ENCODE data around the gene KCNF1.

The KCNF1 gene

DNA sequence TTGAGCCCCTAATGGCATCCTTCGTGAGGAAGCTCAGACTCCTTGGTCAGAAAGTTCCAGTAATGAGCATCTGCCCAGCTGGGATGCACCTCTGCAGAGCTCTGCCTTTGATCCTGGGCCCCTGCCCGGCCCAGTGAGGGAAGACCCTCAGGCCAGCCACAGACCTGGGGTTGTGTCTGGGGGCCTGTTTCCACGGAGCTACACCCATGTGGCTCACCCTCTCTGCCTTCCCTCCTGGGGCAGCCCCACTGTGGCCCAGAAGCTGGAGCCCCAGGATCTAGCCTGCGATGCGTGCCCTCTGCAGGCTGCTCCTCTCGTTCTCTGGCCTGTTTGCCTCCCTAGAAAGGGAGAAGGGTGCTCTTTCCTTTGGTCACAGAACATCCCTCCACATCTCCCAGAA, 9.8 kb downstream of the KCNF1 start:
- no peak for DNase-seq

DNA sequence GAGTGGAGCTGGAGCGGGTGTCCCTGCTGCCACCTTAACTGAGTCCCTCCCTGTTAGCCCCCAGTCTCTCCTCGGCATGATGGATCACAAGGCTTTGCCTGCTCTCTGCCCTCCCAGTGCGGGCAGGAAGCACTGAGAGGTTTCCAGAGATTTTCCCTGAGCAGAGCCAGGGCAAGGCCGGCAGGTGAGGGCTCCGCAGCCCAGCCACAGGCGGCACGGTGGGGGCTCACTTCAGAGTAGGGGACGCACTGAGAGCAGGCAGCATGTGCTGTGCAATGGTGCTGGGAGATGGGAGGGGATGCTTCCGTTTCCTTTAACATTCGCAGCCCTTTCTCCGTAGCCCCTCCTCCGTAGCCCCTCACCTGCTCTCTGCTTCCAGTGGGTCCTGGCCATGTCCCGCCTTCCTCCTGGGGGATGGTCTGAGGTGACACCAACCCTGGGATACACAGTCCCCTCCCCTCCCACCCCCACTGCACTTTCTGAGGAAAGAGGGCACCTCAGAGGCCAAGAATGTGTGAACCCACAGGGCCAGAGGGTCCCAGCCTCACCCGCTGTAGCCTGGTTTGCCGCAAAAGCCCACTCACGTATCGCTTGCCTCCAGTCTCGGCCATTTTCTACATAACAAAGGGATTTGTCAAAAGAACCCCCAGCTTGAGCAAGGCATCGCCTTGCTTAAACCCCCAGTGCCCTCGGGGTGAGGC, 10.7 kb downstream of the KCNF1 start:
- no peak for DNase-seq

DNA sequence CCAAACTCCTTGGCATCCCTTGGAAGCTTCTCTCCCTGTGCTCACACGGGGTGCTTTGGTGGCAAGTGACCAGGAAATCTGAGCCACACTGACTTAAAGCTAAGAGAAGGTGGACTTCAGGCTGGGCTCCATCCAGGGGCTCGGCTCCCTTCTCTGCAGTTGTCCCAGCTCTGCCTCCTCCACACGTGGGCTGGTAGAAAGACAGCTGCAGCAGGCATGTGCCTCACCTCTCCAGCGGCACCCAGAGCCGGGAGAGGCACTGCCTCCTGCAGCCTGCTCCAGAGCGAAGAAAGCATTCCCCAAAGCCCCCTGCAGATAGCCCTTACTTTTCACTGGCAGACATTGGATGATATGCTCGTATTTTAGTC, 11.3 kb downstream of the KCNF1 start:
- no peak for DNase-seq

DNA sequence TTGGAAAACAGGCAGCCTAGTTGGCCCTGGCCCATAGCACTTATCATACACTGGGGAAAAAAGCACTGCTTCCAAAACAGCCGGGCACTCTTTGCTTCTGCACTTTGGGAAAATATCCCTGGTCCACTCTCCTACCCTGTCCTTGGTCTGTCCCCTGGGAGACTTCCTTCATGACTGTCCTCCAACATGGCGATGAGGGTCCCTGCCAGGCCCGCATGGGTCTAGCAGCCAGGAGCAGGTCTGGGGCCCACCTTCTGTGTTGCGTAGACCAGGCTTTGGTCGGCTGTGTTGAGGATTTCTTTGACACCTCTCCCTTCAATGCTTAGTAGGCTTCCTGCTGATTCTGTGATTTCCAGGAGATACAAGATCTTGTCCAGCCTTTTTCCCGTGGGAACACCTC, 12.2 kb downstream of the KCNF1 start:
- DNase-seq: no peak

DNA sequence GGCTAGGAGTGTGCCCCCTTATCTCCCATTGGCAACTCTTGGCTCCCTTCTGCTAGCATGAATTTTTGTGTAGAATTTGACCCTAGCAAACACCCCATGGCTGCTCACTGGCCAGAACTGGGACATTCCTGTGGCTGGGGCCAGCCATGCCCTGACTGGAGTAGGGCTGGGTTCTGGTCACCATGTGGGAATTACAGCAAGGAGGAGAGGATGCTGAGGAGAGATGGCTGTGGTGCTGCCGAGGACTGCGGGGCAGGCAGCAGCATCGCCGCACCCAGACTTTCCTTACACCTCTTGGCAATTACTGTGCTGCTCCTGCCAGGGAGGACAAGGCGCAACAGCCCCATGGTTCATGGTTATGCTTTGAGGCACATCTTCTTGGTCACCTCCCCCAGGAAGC, 12.7 kb downstream of the KCNF1 start:
- no peak for DNase-seq

DNA sequence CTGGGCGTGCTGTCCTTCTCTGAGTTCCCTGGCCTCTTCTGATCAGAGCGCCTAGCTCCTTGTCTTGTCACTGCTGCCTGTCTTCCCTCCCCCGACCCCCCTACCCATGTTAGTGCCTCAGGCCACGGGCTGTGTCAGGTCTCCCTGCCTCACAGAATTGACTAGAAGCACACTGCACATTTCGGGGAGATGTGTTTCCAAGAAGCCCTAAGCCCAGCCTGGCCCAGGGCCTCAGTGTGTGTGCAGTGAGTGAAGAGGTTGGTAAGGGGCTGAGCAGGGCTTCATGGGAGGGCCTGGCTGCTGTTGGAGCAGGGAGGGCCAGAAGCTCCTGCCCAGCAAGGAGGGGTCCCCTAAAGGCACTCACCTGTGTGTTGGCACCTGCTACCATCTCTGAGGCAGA, 13.1 kb downstream of the KCNF1 start:
- DNase-seq: no peak

DNA sequence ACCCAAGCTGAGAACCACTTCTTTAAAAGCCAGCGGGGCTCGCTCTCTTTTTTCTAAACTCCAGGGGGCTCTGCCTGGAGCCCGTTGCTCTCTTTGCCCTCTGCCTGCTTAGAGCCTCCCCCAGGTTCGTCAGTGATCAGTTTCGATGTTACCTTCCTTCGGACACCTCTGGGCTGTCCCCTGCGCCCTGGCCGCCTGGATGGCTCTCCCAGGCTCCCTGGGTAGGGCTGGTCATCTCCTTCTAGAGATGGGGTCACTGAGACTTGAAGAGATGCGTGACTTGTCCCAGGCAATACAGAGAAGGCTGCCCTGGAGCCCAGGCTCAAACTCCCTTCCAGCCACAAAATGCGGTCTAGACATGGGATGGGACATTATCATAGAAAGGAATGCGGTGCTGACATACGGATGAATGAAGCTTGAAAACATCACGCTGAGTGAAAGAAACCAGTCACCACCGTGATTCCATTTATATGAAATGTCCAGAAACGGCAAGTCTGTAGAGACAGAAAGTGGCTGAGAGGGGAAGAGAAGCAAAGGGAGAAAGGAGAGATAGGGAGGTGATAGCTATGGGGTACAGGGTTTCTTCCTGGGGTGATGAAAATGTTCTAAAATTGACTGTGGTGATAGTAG, 14.6 kb downstream of the KCNF1 start:
- no peak for DNase-seq

DNA sequence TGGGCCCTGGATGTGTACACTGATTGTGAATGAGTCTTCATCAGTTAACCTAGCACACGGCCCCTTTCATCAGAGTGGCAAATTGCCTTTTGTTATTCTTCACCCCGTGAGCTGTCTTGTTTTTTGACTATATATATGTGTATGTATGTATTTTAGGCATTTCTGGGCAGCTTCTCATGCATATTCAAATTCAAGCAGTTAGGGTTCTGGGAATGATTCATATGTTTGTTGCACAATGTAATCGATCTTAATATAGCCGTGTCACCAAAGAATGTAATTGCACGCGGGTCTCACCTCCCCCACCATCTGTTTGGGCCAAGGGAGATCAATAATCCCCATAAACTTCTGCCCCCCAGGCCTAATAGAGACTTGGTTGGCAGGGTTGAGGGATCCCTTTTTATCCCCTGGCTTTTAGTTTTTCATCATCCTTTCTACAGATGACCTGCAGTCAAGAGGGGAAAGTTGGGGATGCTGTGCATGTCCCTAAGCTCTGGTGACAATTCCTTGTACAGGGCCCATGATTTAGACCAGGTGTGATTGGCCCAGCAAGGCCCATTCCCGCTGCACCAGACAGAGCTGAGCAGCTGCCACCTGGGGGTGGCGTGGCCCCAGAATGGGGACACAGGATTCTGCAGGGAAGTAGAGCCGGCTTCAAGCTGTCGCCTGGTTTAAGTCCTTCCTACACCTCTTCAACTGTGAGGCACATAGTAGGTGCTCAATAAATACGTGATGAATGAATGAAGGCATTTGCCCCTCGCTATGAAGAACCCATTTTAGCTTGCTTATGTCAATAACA, 19.2 kb downstream of the KCNF1 start:
- no peak for DNase-seq

DNA sequence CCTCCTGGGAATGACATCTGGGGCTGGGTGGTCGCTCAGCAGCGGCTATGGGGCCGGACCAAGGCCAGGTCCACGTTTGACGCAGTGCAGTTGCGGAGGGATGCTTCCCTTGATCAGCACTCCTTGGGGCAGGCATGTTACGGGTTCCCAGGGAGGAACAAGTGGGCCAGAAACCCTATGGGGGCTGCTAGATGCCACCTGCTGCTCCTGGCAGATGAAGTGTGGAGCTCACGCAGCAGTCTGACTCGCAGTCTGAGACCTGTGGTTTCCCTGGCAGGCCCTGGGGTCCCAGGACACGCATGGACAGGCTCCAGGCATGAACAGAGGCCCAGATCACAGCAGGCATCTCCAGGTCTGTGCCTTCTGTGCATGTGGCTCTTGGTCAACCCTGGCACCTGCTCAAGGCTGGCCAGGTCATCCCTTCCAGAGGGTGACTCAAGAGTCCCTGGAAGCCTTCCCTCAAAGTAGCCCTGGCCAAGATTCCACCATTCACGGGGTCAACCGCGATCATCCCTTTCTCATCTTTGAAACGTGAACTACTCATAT, 20.0 kb downstream of the KCNF1 start:
- DNase-seq: no peak

DNA sequence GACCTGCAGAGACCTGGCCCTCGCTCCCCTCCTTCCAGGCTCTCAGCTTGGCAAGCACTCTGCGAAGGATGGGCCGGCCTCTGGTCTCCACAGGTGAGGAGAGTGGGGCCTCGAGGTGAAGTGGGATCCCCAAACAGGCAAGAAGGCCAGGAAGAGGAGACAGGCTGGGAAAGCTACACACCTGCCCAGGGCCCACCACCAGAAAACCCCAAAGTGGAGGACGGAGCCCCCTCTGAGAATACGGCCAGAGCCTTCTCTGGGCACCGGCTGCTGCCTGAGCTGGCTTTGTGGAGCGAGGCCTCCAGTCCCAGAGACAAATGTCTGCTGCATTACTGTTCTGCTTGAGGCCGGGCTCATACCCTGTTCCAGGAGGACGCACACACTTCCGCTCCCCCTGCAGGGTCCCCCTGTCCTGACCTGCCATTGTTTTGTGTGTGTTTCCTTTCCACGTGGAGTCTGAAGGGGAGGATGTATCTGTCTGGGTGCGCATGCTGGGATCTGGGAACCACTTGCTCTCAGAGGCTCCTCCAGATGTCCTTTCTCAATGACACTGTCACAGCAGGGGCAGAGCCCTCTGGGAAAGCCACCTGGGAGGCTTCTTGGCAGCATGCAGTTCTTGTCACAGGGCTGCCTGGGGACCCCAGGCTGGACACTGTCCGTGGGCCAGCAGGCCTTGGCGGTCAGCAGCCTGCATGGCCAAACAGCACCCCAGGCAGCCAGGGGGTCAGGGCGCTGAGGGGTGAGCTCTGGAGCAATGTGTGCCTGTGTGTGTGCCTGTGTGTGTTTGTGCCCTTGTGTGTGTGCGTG, 20.8 kb downstream of the KCNF1 start:
- DNase-seq: peak; percentile 10

DNA sequence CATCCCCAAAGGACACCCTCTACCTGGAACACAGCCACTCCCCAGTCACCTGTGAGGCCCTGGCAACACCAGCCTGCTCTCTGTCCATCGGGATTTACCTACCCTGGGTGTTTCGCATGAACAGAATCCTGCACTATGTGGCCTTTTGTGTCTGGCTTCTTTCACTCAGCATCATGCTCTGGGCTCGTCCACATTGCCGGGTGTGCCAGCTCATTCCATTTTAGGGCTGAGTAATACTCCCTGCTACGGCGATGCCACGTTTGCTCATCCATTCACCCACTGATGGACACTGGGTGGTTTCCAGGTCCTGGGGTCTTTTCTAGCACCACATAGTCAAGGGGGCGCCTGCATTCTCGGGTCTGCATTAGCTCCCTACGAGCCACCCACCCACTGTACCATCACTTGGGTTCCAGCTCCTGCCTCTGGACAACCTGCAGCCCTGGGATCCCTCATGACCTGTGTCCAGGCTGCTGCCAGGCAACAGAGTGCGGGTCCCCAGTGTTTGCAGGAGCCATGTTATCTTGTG, 22.0 kb downstream of the KCNF1 start:
- peak; percentile 50 for DNase-seq

DNA sequence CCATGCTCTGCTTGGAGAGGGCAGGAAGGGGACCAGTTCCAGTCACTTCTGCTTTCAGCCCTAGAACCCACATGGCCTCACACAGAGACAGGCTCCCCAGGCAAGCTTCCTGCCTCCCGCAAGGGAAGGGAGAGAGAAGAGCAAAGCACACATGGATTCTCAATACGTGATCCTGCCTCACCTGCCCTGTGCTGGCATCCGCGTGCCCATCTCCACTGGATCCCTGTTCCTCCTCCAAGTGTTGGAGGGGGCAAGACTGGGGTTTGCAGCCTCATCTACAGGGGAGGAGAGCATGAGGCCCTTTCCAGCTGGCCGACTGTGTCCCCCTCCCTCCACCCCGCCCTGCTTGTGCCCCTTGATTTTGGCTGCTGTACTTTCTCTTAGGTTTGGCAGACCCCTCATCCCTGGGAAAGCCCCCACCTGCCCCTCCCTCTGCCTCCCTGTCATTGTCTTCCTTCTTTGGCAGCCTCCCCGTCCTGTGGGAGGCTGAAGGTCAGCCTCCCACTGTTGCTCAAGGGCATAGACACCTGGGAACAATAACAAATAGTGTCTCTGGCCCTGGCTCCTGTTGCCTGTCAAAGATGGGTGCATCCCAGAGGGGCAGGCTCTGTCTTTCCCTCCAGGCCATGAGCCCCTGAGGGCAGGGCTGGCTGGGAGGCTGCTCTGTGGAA, 22.7 kb downstream of the KCNF1 start:
- peak; percentile 60 for DNase-seq

DNA sequence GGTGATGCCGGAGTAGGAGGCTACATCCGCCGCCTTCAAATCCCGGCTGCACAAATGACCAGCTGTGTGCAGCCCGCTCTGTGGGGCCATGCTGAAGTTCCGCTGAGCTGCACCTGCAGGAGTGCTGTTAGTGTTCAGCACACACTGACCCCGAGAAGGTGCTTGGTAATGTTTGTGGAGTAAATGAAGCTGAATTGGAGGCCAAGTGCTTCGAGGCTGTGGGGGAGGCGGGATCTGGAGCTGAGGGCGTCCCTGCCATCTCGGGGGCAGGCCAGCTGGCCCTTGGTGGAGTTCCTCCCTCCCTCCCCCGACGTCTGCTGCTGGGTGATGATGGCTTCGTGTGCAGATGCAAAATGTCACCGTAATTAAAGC, 23.2 kb downstream of the KCNF1 start:
- peak; percentile 95 for DNase-seq

DNA sequence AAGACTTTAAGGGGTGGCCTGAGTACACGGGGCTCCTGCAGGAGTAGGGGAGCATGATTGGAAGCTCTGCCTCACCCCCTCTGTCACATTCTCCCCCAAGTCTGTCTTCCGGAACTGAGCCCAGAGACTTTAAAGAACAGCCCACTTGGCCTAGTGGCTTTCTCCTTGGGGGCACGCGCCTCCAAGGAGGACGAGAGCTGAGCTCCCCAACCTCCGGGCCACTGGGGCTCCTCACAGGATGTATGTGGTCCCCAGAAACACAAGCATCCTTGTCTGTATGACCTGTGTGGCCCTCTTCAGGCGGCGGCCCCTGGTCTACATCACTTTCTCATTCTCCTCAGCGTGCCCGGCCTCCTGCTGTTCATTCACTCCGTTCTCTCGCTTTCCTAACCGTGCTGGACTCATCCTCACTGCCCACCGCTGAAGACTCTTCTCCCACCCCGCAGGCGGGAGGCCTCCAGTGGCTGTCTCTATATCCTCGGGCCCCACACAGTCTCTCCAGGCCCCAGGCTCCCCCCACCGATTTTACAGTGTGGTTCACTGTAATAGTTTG, 23.7 kb downstream of the KCNF1 start:
- DNase-seq: peak; percentile 61

DNA sequence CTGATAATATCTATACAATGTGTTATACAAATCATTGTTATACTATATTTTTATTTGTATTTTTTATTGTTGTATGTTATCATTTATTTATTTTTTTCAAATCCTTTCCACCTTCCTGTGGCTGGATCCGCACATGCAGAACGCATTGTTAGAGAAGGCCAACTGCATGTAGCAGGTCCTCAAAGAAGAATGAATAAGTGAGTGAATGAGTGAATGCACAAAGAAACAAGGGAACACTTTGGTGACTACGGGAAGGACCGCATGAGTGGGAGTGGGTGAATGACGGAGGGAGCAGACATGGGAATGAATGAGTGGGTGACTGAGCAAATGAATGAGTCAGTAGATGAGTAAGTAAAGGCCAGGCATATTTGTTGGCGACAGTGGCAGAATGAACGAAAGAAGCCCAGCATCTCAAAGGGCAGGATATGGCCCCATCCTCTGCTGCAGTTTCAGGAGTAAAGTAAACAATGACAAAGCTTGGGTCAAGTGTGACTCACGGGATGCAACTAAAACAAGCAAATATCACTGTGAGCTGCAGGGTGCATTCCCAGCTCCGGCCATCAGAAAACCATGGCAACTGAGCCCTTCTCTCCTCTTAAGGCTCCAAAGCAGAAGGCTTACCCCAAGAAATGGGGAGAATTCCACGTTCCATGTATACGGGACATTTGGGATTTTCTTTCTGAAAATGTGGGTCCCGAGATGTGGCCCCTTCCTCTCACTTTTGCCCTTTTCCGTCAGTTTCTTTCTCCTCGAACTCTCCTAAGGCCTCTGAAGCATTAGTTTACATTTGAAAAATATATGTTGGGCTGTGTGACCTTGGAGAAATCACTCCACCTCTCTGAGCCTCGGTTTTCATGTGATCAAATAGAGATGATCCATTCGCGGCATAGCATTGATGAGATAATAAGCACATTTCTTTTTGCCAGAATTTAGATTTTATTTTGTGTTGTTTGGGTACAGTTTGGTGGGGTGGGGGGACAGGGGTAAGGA, 24.5 kb downstream of the KCNF1 start:
- DNase-seq: peak; percentile 98

DNA sequence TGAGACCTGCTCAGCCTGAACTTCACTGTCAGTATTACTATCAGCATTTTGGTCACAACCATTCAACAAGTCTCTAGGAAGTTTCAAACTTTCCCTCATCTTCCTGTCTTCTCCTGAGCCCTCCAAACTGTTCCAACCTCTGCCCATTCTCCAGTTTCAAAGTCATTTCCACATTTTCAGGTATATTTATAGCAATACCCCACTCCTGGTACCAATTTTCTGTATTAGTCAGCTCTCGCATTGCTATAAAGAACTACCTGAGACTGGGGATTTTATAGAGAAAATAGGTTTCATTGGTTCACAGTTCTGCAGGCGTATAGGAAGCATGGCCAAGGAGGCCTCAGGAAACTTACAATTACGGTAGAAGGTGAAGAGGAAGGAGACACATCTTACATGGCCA, 27.3 kb downstream of the KCNF1 start:
- DNase-seq: no peak

DNA sequence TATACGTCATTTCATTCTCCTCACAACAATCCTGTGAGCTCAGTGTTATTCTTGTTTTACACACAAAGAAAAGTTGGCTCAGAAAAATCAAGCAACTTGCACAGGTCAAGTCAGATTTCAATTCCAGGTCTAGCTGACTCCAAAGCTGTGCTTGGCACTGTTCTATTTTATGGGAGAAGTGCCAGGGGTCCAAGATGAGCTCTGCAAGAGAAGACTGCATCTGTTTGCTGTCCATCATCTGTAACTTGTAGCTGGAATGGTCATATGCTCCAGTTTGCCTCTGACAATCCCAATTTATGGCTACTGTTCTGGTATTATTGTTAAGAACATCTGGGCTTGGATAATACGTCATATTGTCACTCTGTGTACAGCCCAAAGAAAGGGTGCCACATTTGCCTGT, 28.9 kb downstream of the KCNF1 start:
- no peak for DNase-seq

DNA sequence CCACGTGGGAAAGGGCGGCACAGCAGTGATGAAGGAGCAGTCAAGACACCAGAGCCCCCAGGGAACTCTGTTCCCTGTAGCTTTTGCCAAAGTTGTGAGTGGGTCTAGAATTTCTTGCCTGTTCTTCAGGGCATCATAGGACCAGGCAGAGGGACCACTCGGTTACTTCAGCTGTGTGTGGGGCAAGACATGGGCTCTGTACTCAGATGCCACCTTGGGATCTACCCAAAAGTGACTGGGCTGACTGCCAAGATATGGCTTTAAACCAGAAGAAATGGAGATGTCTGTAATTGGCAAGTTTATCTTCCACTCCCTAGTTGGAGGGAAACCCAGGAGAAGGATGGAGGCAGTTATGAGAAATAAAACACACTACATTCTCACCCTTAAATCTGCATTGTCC, 29.6 kb downstream of the KCNF1 start:
- no peak for DNase-seq

DNA sequence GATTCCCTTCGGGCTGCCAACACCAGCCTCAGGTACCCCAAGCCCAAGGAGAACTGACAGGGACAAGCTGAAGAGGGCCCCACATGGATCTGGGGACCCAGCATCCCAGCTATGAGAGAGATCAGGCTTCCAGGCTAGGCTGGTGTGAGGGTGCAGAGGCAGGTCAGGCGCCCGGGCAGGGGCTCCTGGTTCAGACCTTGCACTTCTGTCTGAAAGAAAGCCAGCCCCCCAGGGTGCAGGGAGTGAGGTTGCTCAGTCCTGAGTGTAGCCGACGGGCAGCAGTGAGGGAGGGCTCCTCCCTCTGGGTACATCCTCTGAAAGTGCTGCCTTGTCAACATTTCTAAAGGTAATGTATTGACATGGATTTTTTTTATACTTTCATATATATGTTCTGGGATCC, 33.1 kb downstream of the KCNF1 start:
- DNase-seq: no peak

DNA sequence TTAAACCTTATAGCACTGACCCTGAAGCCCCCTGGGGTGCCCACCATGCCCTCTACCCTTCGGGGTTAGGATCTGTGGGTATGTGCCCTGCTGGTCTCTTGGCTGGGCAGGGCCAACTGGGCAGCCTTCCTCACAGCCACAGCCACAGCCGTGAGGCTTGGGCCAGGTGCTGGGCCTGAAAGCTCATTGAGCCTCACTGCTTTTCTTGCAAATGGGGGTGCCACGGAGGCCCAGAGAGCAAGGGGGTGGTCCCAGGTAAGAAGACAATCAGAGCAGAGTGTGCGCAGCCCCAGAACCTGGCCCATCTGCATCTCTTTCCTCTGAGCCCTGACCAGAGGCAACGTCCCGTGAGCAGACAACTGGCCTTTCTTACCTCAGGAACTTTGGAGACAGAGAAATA, 34.7 kb downstream of the KCNF1 start:
- no peak for DNase-seq

DNA sequence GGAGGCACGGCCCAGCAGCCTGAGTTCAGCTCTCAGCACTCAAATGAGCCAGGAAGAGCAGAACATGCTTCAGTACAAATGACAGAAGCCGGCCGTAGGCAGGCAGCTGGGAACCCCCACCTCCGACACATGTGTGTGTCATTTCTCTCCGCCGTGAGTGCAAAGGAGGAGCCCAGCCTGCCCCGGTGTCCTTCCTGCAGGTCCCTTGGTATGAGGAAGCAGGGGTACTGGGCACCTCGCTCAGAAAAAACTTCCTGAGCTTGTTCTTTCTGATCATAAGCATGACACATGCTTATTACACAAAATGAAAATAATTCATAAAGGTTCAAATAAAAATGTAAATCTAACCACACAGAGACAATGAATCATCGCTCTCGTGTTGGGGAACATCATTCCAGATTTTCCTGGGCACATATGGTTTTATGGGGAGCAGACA, 35.3 kb downstream of the KCNF1 start:
- DNase-seq: no peak
